COLO668 (cell line): ENCODE measurements around the gene ATXN1.
"Not testable (repeated sequence)": the region's sequence is repeated elsewhere in the genome, so short reads cannot be mapped to it uniquely, and the experiment has no call there.

ENCODE experiments used
- DNase-seq: peaks from one replicate; lab custom pipeline; 2025; ENCODE audit not compliant: unreplicated experiment; lab: John Stamatoyannopoulos, UW

ATXN1 gene

DNA sequence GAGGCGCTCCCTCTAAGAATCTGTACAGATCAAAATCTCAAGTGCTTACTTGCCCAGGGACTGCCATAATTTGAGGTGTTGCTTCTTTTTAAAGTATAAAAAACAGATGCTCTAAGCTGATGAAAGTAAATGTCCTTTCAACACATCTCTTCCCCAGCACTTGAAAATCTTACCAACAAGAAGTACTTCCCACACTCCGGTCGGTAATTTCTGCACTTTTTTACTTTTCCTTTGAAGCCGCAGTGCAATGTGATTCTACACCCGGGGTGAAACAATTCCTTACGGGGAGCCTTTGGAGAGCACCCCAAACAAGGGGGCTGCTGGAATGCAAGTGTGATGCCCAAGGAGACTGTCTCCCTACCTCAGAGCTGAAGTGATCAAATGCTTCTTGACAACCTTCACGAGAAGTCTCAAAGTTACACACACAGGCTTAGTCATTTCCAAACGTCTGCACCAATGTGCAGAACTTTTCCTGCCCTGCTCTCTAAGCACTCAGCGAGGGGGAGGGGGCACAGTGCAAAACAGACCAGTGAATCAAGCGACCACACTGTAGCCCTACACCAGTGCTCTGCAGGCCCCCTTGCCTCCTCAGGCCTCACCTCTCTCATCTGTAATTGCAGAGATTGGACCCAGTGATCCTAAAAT lies 56.7 kb downstream of the ATXN1 start:
- no peak for DNase-seq

DNA sequence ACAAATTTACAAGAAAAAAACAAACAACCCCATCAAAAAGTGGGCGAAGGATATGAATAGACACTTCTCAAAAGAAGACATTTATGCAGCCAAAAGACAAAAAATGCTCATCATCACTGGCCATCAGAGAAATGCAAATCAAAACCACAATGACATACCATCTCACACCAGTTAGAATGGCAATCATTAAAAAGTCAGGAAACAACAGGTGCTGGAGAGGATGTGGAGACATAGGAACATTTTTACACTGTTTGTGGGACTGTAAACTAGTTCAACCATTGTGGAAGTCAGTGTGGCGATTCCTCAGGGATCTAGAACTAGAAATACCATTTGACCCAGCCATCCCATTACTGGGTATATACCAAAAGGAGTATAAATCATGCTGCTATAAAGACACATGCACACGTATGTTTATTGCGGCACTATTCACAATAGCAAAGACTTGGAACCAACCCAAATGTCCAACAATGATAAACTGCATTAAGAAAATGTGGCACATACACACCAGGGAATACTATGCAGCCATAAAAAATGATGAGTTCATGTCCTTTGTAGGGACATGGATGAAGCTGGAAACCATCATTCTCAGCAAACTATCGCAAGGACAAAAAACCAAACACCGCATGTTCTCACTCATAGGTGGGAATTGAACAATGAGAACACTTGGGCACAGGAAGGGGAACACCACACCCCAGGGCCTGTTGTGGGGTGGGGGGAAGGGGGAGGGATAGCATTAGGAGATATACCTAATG lies 58.5 kb downstream of the ATXN1 start:
- DNase-seq = not testable (repeated sequence)

GRCh38 chr6:16700916-16701234 lies 60.4 kb downstream of the ATXN1 start:
- DNase-seq = no peak

DNA sequence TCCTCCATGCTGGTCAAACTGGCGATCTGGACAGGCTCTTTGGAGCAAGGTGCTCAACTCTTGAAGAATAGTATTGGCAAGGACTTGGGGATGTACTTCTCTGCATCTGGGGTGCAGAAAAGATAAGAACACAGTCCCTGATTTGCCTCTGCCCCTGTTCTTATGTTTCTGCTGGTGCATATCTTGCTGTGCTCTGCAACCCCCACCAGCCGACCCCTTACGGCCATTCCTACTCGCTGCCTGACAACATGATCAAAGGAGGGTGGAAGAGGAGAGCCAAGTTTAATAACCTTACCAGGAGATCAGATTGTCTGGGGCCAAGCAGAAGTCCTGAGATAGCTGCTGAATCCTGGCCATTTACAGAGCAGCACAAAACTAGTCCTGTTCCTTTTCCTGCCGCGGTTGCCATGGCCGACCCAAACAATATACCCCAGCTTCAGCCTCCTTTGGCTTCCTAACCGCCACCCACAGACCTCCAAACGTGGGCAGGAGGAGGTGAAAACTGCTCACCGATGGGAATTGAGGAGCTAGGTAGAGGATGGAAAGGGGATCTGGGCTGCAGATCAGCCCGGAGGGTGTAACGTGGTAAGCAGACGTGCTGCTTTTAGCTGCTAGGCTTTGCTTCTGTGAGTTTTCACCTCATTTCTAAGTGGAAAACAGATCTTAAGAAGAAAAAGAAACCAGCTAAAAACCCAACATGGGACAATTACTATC lies 60.9 kb downstream of the ATXN1 start:
- DNase-seq = no peak

- no peak for DNase-seq
Observed at GRCh38 chr6:16698997-16699868, 62.0 kb downstream of the ATXN1 start.

DNA sequence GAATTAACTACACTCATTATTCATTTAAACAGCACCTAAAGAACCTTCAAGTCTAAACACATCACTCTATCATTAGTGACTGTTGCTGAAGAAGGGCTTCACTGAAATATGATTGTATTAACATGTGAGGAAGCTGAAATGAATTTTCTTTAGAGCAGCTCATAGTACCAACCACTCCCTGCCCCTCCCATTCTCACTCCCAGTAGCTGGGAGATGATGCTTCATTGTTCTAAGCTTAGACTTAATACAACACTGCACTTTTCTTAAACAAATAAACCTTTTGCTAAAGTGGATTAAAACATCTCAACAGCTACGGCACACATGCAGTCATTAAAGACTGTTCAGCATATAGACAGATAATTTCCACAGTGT lies 63.1 kb downstream of the ATXN1 start:
- DNase-seq = no peak

DNA sequence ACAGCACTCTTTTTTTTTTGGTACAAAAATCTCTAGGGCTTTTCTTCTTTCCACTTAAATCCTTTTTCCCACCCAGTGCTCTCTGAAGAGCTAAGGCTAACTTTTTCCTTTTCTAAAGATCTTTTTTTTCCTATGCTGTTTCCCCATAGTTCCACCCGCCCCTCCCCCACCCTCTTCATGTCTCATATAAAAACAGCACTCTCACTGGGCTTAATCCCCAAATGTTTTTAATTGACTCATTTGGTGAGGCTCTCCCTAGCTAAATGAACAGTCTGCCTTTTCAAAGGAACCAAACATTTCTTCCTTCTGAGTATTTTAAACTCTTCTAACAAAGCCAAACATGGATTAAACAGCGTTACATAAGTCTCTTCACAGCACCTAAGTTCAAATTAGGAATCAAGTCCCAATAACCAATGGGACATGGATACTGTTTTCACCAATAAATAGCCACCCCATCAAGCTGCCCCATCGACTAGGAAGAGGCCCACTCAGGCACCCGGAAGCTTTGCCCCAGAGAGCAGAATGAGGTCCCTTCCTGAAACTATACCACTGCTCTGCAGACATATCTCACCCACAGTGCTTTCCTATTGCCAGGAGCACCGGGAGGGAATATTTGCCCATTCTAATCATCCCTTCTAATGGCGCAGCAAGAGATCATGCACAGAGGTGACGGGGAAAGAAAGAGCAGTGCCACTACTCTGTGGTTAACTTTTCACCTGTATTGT lies 63.7 kb downstream of the ATXN1 start:
- DNase-seq = no peak

- DNase-seq = no peak
Observed at GRCh38 chr6:16696496-16696895, 64.8 kb downstream of the ATXN1 start.

DNA sequence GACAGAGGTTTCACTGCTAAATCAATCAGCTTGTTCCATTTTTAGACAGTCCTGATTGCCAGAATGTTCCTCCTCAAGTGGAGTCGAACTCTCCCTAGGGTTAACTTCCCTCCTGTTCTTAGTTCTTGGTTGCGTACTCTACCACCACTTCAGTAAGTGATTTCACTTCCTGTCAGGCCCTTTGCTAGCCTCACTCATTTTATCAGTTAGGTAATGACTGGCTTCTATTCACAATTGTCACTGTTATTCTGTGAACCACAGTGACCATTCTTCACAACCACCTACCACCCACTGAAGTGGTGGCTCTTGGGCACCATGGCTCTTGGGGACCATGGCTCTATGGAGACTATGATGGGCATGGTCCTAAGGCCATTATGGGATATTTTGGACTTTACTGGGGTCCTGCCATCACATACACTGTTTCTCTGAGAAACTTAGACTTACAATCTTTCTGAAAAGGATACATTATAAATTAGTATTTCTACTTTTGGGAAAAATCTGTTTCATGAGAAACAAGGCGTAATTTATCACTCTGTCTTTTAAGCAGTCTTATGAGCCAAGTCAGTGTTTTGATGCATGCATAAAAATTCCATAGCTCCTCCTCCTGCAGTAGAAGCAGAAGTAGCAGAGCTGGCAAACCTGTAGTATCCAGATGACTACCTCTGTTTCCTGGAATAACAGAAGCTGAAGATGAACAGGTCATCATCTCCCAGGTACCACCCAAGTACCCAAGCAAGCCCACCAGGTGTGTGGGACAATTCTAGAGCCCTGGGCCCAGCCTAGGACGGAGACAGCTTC lies 66.3 kb downstream of the ATXN1 start:
- DNase-seq = no peak

DNA sequence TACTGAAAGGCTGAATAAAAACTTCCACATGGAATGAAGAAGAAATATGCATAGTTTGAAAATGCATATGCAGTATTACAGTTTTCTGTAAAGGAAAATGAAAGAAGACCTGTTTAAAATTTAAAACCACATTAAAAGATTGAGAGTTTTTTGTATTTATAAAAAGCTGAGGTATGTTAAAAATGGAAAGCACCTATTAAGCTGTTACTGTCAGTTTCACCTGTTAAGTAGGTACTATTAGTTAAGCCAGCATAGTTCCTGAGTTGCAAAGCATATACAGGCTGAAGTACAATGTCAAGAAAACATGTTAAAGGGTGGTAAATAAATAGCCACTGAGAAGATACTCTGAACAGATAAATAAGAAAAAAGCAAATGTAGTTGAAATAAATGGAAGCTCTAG lies 69.9 kb downstream of the ATXN1 start:
- DNase-seq = no peak

GRCh38 chr6:16690608-16691142 lies 70.6 kb downstream of the ATXN1 start:
- no peak for DNase-seq

GRCh38 chr6:16689788-16690607 lies 71.3 kb downstream of the ATXN1 start:
- DNase-seq = no peak

GRCh38 chr6:16688984-16689636 lies 72.2 kb downstream of the ATXN1 start:
- DNase-seq = no peak

DNA sequence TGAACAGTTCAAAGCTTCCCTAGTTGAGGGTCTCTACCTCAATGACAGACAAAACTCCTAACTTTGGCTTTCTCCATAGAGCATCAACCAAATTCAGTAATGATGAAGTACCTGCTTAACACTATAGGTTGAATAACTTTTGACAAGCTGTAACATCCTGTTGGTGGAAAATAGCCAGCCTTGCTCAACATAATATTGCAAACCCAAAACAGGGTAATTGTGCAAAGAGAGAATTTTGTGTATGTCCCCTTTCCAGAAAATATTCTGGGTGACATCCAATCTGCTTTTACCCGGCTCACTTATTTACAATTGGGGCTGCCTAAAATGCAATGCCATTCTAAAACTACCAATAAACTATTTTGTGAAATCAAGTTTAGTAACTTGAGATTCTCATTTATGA lies 72.8 kb downstream of the ATXN1 start:
- DNase-seq = no peak

- no peak for DNase-seq
Observed at GRCh38 chr6:16687045-16687444, 74.2 kb downstream of the ATXN1 start.

- no peak for DNase-seq
Observed at GRCh38 chr6:16684896-16685554, 76.2 kb downstream of the ATXN1 start.

DNA sequence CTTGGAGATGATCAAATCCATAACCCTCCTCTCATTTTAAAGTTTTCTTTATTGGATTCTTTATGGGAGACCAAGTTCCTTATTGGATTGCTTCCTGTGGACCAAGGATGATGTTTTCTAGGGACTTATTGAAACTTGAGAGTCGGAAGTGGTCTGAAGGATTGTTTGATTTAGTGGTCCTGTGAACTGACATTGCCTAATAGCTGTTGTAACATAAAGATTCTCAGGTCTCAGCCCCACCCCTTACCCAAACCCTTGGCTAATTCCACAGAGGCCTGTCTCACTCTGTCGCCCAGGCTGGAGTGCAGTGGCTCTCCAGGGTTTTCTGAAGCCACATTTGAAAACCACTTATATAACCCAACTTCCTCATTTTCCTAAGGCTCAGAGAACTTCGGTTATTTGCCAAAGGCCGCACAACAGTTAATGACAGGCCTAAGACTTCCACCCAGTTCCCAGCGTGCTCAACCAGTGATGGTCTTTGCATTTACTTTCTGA lies 77.0 kb downstream of the ATXN1 start:
- DNase-seq = no peak
